ENCODE data around the gene TMEM184B.

TMEM184B gene

GRCh38 chr22:38172832-38173640 lies 99.8 kb downstream of the TMEM184B start:
- Histone ChIP-seq H3K27me3 (no peaks in the 10 kb centered on the region), H3K4me3 (no peak overlapping the region), H3K27ac (no peak overlapping the region), H3K4me1 (peaks cover 0 to 41% (median 7%) of the 10 kb centered on the region in 4 donors), H3K36me3 (no peaks in the 10 kb centered on the region), H3K9me3 (no peaks in the 10 kb centered on the region)
- TF ChIP-seq CTCF (IDR thresholded peaks at IDR 0.05), result no peak
- peak; percentile 66 to 70 for DNase-seq
- intact Hi-C loops (cut with DNase I; ENCODE audit: low total_unique reads), result no loop called here

- Histone ChIP-seq H3K4me1 (peaks cover 0 to 37% (median 3%) of the 10 kb centered on the region in 4 donors), H3K27me3 (no peaks in the 10 kb centered on the region), H3K36me3 (no peaks in the 10 kb centered on the region), H3K27ac (no peak overlapping the region), H3K9me3 (no peaks in the 10 kb centered on the region), H3K4me3 (no peak overlapping the region)
- intact Hi-C loops (cut with DNase I; ENCODE audit: low total_unique reads), result no loop called here
- TF ChIP-seq CTCF (IDR thresholded peaks at IDR 0.05), result no peak
- DNase-seq, result peak in 1 of 2 donors; percentile 32
Observed at GRCh38 chr22:38171927-38172831, 100.6 kb downstream of the TMEM184B start.

- H3K36me3 ChIP-seq, result peaks cover 0 to 12% (median 7%) of the 10 kb centered on the region in 3 donors
- no peak for TF ChIP-seq CTCF (IDR thresholded peaks at IDR 0.05)
- no peaks in the 10 kb centered on the region for H3K27me3 ChIP-seq
- no peak overlapping the region for H3K27ac ChIP-seq
- H3K4me3 ChIP-seq, result no peak overlapping the region
- no peaks in the 10 kb centered on the region for H3K9me3 ChIP-seq
- intact Hi-C loops (cut with DNase I; ENCODE audit: low total_unique reads), result no loop called here
- peaks cover 0 to 22% (median 2%) of the 10 kb centered on the region in 4 donors for H3K4me1 ChIP-seq
- DNase-seq, result peak in 1 of 2 donors; percentile 25
Observed at GRCh38 chr22:38170469-38170868, 102.3 kb downstream of the TMEM184B start.

All from tibial artery (tissue), 4 donors.